Fibroblast of gingiva (primary cell): ENCODE data around the gene RIN3.

Experiments
- DNase-seq: peaks from one replicate; pipeline ENCODE4 v3.0.0-alpha.2; 2011; ENCODE audit warnings: low read depth

RIN3 gene, protein sequence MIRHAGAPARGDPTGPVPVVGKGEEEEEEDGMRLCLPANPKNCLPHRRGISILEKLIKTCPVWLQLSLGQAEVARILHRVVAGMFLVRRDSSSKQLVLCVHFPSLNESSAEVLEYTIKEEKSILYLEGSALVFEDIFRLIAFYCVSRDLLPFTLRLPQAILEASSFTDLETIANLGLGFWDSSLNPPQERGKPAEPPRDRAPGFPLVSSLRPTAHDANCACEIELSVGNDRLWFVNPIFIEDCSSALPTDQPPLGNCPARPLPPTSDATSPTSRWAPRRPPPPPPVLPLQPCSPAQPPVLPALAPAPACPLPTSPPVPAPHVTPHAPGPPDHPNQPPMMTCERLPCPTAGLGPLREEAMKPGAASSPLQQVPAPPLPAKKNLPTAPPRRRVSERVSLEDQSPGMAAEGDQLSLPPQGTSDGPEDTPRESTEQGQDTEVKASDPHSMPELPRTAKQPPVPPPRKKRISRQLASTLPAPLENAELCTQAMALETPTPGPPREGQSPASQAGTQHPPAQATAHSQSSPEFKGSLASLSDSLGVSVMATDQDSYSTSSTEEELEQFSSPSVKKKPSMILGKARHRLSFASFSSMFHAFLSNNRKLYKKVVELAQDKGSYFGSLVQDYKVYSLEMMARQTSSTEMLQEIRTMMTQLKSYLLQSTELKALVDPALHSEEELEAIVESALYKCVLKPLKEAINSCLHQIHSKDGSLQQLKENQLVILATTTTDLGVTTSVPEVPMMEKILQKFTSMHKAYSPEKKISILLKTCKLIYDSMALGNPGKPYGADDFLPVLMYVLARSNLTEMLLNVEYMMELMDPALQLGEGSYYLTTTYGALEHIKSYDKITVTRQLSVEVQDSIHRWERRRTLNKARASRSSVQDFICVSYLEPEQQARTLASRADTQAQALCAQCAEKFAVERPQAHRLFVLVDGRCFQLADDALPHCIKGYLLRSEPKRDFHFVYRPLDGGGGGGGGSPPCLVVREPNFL

DNA sequence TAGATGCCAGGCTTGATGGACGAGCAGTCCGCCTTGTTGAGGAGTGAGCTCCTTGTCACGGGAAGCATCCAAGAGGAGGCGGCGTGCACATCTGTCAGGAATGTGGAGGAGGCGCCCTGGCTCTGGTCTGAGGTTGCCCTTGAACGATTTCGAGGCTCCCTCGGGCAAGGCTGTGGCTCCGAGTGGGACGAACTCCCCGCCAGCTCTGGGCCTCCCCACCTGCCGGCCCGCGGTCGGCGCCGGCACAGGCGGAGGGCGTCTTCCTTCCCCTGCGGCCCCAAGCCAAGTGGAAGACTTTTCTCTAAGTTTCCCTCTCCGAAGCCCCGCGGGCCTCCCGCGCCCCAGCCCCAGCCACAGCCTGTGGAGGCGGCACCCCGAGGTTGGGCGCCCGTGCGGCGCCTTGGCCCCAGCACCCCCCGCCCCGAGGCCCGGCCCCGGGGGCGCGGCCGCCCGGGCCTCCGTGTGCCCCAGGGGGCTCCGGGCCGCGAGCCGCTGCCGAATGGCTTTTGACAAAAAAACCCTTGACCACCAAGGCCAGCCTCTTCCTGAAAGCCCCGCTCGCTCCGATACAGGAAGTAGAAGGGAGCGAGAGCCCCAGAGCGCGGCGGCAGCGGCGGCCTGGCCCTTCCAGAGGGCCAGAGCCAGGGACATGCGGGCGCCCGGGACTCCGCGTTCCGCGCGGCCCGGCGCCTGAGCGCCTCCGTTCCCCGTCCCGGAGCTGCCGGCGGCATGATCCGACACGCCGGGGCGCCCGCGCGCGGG, at the start of gene RIN3:
RIN3 (plus strand) TSS at position 578 of the 762 bp plus-strand sequence; CDS start at position 730, 152 bp downstream.
- peak; percentile 67 for DNase-seq

DNA sequence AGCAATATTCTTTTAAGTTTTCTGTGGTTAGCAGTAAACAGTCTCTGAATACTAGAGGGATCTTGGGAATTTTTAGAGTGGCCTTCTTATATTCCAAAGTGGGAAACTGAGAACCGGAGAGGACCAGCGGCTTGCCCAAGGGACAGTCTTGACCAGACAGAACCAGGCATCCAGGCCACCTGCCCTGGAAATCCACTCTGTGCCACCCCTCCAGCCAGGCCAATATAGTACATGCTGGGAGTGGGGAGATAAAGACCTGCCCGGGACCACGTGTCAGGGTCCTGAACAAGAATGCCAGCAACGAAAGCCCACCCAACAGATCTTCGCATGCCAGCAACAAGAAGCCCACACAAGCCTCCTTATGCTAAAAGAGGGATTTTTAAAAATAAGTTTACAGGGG, 49.4 kb upstream of the RIN3 start:
- no peak for DNase-seq

DNA sequence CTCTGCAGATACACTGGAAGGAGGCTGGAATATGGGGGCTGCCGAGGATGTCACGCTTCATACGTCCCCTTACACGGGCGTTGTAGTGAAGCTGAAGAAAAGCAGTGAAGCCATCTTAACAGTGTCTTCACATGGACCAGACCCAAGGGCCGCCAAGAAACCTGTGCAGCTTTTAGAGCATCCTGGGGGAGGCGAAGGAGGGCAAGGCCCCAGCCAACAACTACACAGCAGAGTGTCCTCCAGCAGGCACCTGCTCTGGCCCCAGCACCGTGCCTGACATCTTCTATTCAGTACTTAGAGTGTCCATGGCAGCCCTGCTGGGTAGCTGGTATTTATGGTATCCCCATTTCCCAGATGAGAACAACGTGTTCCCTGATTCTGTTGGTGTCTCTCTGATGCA, 48.9 kb upstream of the RIN3 start:
- no peak for DNase-seq

DNA sequence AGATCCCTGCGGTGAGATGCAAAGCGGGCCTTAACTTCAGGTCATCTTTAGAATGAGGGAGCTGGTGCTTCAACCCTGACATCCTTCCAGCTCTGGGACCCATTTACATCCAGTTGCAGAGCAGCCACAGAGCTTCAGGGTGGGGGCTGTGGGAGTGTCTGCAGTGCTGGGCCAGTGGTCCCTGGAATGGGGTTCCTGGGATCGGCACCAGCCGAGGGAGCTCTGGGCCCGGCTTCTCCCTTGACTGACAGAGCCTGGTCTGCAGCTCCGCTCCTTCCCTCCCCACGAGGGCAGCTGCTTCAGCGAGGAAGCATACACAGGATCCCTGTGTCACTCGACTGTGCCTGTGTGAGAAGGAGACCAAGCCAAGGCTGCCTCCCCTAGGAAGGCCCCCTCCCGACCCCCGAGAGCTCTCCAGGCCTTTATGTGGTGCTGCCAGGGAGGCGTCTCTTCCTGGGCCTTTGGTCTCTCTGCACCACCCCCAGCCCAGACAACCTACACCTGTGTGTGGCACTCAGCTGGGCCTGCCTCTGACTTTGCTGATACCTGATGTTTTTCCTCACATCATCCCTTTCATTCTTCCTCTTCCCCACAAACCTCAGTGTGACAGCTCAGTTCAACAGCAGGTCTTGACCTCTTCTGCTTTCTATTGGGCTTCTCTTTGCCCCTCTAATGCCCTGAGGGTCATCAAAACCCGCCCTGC, 48.1 kb upstream of the RIN3 start:
- no peak for DNase-seq

DNA sequence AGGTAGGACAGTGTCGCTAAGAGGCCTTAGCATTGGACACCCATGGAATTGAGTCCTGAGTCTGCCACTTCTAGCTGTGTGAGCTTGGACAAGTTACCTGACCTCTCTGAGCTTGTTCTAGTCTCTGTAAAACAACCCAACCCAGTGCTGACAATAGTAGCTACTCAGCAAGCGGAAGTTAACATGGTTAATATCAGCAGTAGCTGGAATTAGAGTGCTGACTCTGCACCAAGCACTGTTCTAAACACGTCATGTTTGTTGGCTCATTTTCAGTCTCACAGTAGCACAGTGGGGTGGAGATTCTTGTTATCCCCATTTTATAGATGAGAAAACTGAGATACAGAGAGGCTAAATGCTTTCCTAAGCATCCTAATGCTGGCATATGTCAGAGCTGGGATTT, 47.5 kb upstream of the RIN3 start:
- no peak for DNase-seq

DNA sequence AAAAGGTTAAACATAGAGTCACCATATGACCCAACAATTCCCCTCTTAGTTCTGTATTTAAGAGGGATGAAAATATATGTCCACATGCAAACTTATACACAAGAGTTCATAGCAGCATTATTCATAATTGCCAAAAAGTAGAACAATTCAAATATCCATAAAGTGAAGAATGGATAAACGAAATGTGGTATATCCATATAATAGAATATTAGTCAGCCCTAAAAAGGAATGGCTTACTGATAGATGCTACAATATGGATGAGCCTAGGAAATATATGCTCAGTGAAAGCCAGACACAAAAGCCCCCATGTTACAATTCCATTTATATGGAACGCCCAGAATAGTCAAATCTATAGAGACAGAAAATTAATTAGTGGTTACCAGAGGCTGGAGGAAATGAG, 44.1 kb upstream of the RIN3 start:
- no peak for DNase-seq

DNA sequence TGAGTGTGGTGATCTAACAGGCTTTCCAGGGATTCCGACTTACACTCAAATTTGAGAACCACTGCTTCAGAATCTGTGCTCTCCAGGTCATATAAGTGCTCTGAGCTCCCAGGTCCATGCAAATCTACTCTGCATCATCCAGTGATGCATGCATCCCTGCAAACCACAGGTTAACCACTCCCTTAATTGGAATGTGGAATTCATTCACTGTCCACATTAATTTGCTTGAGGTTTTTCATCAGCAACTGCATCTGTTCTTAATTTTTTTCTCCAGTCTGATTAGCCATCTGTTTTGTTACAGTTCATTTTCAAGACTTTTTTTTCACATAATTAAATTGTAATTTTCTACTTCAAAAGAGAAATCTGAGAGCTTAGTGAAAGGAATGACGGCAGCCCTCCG, 43.4 kb upstream of the RIN3 start:
- DNase-seq = peak; percentile 85

DNA sequence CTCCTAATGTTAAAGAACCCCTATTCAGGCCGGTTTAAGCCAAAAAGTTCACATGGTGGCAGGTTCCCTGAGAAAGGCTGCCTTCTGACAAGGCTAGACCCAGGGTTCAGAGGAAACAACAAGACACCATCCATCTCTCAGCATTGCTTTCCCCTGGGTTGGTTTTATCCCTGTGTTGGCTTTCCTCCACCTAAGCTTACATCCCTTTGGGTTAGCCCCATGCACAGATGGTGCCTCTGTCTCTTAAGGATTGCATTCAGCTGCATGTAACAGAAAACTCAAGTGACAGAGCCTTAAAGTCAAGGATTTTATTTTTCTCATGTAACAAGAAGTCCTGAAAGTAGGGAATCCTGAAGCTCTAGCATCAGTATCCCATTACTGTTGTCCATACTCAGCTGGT, 42.8 kb upstream of the RIN3 start:
- no peak for DNase-seq

DNA sequence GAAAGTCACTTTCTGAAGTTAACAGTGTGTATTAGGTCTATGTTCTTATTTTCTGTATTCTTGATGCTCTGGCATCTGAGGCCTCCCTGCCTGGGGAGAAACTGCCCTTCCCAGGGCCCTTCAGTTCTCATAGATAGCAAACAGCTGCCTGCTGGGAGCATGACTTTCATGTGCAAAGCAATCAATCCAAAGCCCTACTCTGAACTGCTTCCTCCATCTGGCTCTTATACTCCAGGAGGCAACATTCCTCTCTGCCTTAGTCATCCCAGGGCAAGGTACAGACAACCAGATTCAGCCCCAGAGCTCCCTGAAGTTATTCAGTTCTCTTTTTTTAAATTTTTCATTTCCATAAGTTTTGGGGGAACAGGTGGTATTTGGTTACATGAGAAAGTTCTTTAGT, 41.7 kb upstream of the RIN3 start:
- DNase-seq = peak; percentile 45

DNA sequence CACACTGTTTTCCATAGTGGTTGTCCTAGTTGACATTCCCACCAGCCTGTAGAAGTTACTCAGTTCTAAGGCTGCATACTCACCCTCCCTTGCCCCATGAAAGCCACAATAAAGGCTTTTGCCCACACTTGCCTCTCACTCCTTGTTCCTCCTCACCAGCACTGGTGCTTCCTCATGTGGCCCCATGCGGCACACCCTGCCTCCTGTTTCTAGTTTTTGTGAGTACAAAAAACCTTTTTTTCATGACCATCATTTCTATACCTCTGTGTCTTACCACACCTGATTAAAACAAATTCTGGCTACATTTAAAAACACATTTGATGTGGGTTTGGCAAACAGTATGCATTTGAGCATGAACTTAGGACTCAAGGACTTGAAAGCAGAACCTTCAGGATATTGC, 40.7 kb upstream of the RIN3 start:
- no peak for DNase-seq

DNA sequence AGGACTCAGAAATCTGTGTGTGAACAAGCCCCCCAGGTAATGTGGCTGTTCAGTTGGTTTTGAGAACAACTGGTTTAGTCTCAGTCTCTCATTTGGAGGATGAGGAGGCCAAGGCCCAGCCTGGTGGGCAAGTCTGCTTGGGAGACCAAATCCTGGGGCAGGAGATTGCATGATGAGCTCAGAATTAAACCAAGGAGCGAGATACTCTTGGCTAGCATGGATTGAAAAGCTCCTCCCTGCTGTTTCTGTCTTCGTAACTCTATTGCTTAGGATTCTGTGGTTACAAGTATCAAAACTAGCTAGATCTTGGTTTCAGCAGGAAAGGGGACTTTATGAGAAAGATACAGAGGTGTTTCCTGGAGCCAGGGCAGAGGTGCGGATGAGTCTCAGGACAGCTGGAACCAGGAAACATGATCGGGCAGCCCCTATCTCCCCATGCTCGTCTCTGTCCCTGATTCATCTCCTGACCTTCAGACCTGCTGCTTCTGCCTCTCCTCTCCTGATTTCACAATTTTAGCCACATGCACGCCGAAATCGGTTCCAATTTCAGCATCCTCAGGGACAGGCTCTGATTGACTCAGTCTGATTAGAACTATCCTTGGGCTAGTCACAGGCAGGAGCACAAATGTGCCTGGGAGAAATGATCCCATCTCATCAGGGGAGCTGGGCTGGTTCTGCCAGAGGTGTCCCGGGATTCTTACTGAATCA, 40.2 kb upstream of the RIN3 start:
- peak; percentile 88 for DNase-seq

DNA sequence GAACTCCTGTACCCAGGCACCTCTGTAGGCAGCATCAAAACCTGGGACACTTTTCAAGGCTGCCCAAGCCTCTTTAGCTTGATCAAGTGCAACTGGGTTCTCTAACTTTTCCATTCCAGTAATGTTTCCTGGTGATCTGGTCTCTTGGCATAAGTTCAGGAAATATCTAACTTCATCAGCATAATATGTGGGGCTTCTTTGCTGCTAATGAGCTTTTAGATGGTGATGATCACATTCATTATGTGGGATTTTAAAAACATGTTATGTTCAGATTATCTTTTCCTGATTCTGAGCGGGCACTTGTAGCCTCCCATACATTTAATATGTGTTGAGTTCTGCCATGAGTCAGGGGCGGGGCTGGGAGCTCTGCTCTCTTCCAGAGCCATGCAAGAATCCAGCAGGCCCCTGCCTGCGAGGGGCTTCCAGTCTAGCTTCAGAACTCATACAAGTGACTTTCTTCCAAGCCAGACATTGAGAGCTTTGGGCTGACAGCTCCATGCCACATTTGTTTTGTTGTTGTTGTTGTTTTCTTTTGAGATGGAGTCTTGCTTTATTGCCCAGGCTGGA, 39.5 kb upstream of the RIN3 start:
- no peak for DNase-seq

DNA sequence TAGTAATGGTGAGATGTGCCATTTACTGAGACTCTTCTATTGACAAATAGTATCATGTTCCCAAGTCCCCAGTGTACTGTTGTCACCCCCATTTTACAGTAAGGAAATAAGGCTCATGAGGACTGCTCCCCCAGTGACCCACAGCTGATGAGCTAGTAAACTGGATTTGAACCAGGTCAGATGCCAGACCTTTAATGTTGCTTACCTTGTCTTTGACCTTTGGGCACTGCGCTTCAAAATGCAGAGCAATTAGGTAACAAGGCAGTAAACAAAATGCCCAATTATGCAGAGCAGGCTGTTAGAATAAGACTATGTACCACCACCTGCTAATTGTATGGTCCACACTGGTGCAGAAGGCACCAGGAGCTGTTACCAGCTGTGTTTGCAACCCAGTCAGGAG, 38.5 kb upstream of the RIN3 start:
- no peak for DNase-seq

DNA sequence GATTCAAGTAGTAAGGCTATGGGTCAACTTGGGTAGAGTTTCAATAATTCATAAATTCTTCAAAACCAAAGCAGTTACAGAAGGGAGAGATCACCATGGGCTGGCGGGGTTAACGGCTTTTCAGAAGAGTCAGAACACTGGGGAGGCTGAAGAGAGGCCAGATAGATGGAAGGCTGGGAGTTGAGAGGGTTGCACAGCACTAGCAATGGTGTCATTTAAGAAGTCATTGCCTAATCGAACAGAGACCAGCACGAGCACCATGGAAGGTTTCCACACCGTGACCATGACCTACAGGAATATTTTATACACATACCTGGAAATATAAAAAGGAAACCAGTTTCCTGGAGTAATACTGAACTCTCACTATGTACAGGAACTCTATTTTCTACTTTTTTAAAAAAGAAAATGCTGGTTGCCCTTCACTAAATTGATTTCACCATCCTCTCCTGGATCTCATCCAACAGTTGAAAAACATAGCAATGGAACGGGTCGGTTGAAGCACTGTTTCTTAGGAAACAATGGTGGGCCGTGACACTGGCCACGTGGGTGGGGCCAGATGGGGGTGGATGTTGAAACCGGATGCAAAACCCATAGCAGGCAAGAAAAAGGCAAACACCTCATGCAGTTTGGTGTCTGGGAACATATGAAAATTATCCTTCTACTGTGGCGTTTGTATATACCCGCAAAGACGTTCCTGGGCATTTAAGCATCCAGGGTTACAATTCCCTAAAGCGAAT, 38.0 kb upstream of the RIN3 start:
- DNase-seq = peak; percentile 89

DNA sequence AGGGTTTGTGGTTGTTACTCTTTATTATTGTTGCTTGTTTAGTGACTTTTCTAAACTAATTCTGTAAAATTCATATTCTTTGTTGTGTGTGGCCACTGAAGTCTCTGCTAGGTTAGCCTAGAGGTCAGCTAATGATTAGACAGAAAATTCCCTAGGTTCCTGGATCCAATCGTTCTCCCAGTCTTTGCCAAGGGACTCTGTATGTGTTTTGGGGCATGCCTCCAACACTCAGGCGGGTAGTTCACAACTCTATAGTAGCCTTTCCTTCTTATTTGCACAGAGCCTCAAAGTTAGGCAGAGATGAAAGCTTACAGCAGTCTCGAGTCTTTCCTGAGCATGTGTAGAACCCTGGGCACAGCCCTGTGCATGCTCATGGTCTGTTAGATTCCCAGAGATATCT, 32.7 kb upstream of the RIN3 start:
- DNase-seq = no peak

DNA sequence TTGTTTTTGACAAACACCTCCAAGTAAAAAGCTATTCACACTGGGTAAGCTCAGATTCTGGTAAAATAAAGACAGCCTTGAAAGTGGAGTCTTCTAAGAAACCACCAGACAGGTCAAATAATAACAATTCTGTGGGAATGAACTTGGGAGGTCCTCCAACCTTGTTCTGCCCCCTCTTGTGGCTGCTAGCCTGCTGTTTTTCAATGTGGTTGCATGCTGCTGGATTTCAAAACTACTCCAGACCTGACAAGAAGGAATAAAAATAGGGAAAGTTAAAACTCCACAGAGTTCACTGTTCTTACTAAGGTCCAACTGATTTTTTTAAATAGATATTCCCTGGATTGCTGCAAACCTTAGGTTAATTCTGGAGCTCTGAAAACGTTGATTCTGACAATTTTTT, 32.2 kb upstream of the RIN3 start:
- DNase-seq = peak; percentile 50

DNA sequence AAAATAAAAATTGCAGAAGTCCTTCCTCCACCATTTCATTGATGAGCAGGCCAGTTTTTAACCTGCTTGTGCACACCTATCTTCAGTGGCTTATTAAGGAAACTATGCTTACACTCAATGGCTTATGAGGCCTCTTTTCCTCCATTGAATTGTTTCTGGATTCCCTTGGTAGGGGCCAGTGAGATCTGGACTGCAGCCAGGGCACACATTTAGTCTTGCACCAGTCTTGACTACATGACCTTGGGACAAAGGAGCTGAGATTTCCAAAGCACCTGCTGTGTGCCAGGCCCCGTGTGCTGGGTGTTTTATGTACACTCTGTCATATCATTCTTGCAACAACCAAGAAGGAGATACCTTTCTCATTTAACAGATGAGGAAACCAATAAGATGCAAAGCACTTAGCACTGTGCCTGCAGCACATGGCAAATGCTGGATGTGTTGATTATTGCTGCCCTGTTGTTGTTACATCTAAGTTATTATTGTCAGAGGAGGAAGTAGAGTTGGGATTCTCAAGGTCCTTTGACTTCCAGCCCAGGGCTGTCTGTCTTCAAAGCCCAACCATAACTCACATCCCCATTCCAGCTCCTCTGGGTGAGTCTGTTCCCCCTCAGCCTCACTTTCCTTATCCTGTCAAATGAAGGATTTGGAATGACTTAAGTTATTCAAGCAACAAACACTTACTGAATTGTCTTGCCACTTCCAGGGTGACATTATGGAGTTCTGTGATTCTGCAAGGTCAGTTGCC, 31.6 kb upstream of the RIN3 start:
- no peak for DNase-seq

DNA sequence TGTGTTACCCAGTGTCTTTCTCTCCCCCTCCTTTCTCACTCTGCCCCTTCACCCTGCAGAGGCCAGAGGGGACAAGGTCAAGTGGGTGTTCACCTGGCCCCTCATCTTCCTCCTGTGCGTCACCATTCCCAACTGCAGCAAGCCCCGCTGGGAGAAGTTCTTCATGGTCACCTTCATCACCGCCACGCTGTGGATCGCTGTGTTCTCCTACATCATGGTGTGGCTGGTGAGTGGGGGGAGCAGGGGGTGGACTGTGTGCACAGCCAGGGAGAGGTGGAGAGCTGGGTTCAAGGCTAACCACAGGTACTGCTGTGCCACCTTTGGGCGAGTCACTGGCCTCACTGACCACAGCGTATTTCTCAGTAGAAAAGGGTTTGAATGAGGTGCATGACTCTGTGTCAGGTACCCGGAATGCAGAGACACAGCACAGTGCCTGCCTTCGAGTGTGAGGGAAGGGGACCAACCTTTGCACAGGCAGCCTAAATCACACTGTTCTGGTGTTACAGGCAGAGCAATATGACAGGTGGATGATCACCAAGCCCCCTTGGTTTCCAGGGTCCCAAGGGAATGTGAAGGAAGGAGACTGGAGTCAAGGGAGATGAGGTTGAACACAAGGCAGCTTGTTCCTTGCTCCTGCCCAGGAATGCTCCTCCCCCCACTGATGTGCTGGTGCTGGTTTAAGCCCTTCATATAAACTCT, 30.8 kb upstream of the RIN3 start:
- DNase-seq = no peak
